Muscle of arm (tissue), 12 donors: ENCODE measurements around the gene VAPB. TPM values are rescaled to one million over a fixed set of nuclear protein-coding genes. Genes with fewer than 3 reads are reported as not detected.

Source experiments
- DNase-seq: peaks from one replicate; pipeline ENCODE4 v3.0.0-alpha.2; 2013
- polyA plus RNA-seq, 12 donors: library from polyadenylated mRNA; unstranded; fragments of 120-200 nt; gene quantifications; one replicate each; pipeline ENCODE4 v1.2.1, GENCODE V29; 2013; ENCODE audit not compliant: insufficient read length in 12 of 12

The VAPB gene
- polyA plus RNA-seq, 12 donors = 52.0 to 64.8 (median 58.9) TPM; not detected in 1

- DNase-seq = no peak
These were observed 89.2 kb downstream of the VAPB start for GRCh38 chr20:58478141-58478805.

- DNase-seq = peak; percentile 66
These were observed 90.9 kb downstream of the VAPB start for GRCh38 chr20:58479726-58480440.

GRCh38 chr20:58480551-58481336, 91.7 kb downstream of the VAPB start:
- peak; percentile 87 for DNase-seq

GRCh38 chr20:58481481-58482021, 92.5 kb downstream of the VAPB start:
- peak; percentile 59 for DNase-seq

GRCh38 chr20:58482416-58482815, 93.4 kb downstream of the VAPB start:
- no peak for DNase-seq

- no peak for DNase-seq
These were observed 94.0 kb downstream of the VAPB start for GRCh38 chr20:58483051-58483450.

- no peak for DNase-seq
These were observed 94.4 kb downstream of the VAPB start for GRCh38 chr20:58483470-58483869.

- DNase-seq = no peak
These were observed 96.4 kb downstream of the VAPB start for GRCh38 chr20:58485393-58485792.

GRCh38 chr20:58486207-58486606, 97.2 kb downstream of the VAPB start:
- no peak for DNase-seq

GRCh38 chr20:58492074-58492718, 103.2 kb downstream of the VAPB start:
- no peak for DNase-seq

GRCh38 chr20:58492795-58493524, 103.9 kb downstream of the VAPB start:
- no peak for DNase-seq

- no peak for DNase-seq
These were observed 106.0 kb downstream of the VAPB start for GRCh38 chr20:58494923-58495622.

- DNase-seq = no peak
These were observed 106.8 kb downstream of the VAPB start for GRCh38 chr20:58495623-58496428.

GRCh38 chr20:58496429-58496769, 107.4 kb downstream of the VAPB start:
- DNase-seq = no peak

- no peak for DNase-seq
These were observed 108.1 kb downstream of the VAPB start for GRCh38 chr20:58497076-58497641.

- DNase-seq = no peak
These were observed 108.9 kb downstream of the VAPB start for GRCh38 chr20:58497724-58498469.

- no peak for DNase-seq
These were observed 109.5 kb downstream of the VAPB start for GRCh38 chr20:58498470-58499068.

GRCh38 chr20:58500256-58500655, 111.2 kb downstream of the VAPB start:
- no peak for DNase-seq
